Suppressor macrophage treated with lipopolysaccharide for 4 hours (primary cell): ENCODE results near the gene MAD2L1BP.

Source experiments
- DNase-seq: peaks from one replicate; pipeline ENCODE4 v3.0.0-alpha.2; 2020

Gene MAD2L1BP

DNA sequence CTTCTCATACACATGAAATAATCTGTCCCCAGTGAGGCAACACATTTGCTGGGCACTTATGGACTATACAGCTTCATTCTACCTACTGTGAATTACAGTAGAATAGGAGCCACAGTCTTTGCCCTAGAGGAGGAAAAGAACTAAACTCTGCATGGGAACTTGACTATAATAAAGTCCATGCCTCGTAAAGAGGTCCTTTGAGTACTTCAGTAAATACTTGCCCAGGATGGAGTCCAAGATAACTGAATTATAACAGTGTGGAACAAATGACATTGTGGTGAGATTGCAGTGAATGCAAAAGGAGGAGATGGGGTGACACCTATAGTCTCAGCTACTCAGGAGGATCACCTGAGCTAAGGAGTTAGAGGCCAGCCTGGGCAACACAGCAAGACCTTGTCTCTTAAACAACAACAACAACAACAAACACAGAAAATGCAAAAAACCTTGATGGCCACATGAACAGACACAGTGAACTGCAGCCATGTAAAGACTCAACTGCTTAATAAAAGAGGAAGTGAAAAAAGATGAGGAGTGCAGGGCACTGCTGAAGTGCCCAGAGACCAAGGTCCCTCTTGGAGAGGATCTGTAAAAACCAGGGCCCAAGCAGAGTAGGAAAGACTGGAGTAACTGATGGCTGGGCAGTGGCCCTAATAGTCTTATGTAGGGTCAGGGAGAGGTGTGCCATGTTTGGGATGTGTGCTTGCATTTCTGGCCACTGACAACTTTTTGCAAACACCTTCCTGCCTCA, 48.2 kb downstream of the MAD2L1BP start:
- DNase-seq: peak; percentile 50

DNA sequence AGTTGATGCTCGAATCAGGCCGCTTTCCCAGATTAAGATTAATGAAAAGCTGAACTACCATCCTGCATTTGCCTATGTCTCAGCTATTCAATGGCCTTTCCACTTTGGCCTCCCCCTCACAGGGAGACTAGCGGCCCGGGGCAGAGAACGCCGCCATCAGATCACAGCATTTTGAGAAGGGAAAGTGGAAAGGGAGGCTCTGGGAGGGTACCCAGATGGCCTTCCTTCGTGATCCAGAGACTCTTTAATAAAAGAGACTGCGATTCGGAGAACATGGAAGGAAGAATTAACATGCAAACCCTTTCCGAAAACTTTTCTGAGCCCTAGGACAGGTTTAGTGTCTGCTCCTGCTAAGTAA, 51.4 kb downstream of the MAD2L1BP start:
- no peak for DNase-seq

DNA sequence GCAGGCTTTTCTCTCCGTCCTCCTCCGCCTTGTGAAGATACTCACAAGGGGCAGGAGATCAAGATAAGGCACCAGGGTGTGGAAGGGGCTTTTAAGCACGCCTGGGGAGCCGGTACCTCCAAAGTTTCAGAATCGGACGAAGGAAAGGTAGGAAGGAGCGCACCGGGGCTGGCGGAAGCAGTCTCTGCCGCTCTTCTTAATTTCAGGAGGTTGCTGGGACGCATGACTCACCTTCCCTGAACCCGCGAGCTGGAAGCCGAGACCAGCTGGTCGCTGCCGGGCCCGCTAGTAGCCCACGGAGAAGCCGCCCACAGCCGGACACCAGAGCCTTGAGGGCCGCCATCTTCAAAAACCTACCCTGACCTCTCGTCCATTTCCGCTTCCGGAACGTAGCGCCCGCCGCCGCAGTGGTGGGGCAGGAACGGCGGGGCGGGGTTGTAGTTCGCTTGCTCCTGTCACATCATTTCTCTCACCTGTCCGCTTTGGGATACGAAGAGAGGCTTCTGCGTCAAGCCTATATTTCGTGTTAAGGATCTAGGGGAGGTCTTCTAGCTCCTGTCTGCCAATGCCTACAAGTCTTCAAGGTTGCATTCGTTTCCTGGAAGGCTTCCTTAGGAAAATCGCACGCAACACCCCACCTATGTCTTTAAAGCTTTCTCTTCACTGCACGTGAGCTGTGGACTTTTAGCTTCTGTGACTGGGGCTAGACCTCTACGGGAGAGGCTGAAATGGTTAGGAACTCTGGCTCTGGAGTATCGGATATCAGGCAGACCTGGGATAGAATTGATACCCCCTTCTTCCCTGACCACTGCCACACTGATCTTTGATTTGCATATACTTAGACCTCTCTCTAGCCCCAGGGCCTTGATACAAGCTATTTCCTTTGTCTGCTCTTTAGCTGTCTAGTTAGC, 52.1 kb downstream of the MAD2L1BP start, which contains the start of gene MRPS18A:
TSS of gene MRPS18A (minus strand) at position 355 of the 911 bp plus-strand sequence. CDS start at position 343, 12 bp downstream.
- DNase-seq: peak; percentile 88

DNA sequence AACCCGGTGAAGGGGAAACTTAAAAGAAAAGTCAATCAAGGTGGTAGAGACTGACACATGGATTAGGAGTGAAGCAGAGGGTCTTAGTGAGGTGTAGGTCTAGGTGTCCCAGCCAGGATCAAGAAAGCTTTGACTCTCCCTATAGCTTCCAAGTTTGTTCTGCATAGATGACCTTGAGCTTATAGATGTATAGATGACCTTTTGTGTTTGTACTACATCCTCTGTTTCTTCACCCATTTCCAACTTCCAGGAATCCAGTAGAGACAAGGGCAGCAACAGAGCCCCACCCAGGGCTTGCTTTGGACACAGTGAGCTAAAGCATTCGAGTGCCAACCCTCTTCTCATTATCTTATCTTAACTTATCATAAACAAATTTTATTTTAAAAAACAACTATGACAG, 53.8 kb downstream of the MAD2L1BP start:
- DNase-seq: no peak
